Parathyroid adenoma (tissue), 2 donors: ENCODE results near the gene RAB6A.
"Not testable (repeated sequence)": the region's sequence is repeated elsewhere in the genome, so short reads cannot be mapped to it uniquely, and the experiment has no call there.

Source experiments
- H2AFZ ChIP-seq: fragments of 300-600 bp; sonication (generic); one replicate; pipeline ENCODE4 v1.7.0; 2017; ENCODE audit warnings: antibody characterized with exemption, mild to moderate bottlenecking
- H3K27ac ChIP-seq: fragments of 300-600 bp; sonication (generic); one replicate; pipeline ENCODE4 v1.7.0; 2017
- H3K27me3 ChIP-seq: fragments of 300-600 bp; sonication (generic); one replicate; pipeline ENCODE4 v1.7.0; 2017; ENCODE audit warnings: low read length; ENCODE audit not compliant: control insufficient read depth, insufficient read depth
- H3K36me3 ChIP-seq: fragments of 300-600 bp; sonication (generic); one replicate; pipeline ENCODE4 v1.7.0; 2017; ENCODE audit warnings: low read length; ENCODE audit not compliant: control insufficient read depth, insufficient read depth
- H3K4me1 ChIP-seq: fragments of 300-600 bp; sonication (generic); one replicate; pipeline ENCODE4 v1.7.0; 2017; ENCODE audit warnings: control low read depth
- H3K4me2 ChIP-seq: fragments of 300-600 bp; sonication (generic); one replicate; pipeline ENCODE4 v1.7.0; 2017; ENCODE audit warnings: low read length
- H3K4me3 ChIP-seq: fragments of 300-600 bp; sonication (generic); one replicate; pipeline ENCODE4 v1.7.0; 2017; ENCODE audit warnings: low read depth, low read length
- H3K79me2 ChIP-seq: fragments of 300-600 bp; sonication (generic); one replicate; pipeline ENCODE4 v1.7.0; 2017; ENCODE audit warnings: control low read depth
- H3K9ac ChIP-seq: fragments of 300-600 bp; sonication (generic); one replicate; pipeline ENCODE4 v1.7.0; 2017; ENCODE audit warnings: mild to moderate bottlenecking
- H3K9me3 ChIP-seq: fragments of 300-600 bp; sonication (generic); one replicate; pipeline ENCODE4 v1.7.0; 2017; ENCODE audit warnings: low read length; ENCODE audit not compliant: control insufficient read depth
- TF ChIP-seq, protein P1 (sequence below): fragments of 300-600 bp; sonication (generic); IDR thresholded peaks from one replicate; pipeline ENCODE4 v1.7.0; 2017; ENCODE audit warnings: antibody characterized with exemption, mild to moderate bottlenecking
- donor health status: primary hyperparathyroidism.

The RAB6A gene

DNA sequence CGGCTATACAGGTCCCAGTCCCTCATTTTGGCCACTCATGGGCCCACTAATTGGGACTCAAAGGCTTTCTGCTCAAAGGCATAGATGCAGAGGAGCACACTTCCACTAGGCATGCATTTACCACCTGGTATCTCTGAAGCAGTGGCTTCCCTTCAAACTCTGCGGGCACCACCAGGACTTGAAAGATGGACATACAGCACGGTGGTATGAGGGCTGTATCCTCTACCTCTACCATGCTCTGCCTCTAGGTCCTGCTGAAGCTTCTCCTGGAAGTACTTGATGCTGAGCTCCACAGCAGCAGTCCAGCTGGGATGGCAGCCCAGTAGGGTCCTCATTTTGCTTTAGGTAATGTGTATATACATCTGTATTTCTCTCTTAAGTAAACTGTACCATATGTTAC lies 49.9 kb downstream of the RAB6A start:
- H3K36me3 ChIP-seq, result no peaks in the 10 kb centered on the region
- no peaks in the 10 kb centered on the region for H3K27me3 ChIP-seq
- TF ChIP-seq, protein P1, sequence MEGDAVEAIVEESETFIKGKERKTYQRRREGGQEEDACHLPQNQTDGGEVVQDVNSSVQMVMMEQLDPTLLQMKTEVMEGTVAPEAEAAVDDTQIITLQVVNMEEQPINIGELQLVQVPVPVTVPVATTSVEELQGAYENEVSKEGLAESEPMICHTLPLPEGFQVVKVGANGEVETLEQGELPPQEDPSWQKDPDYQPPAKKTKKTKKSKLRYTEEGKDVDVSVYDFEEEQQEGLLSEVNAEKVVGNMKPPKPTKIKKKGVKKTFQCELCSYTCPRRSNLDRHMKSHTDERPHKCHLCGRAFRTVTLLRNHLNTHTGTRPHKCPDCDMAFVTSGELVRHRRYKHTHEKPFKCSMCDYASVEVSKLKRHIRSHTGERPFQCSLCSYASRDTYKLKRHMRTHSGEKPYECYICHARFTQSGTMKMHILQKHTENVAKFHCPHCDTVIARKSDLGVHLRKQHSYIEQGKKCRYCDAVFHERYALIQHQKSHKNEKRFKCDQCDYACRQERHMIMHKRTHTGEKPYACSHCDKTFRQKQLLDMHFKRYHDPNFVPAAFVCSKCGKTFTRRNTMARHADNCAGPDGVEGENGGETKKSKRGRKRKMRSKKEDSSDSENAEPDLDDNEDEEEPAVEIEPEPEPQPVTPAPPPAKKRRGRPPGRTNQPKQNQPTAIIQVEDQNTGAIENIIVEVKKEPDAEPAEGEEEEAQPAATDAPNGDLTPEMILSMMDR, result no peak
- no peak overlapping the region for H3K27ac ChIP-seq
- H3K4me3 ChIP-seq, result no peak overlapping the region
- H2AFZ ChIP-seq, result no peak overlapping the region
- H3K9me3 ChIP-seq, result no peaks in the 10 kb centered on the region
- H3K9ac ChIP-seq, result no peak overlapping the region
- peaks cover 3% of the 10 kb centered on the region for H3K79me2 ChIP-seq
- no peaks in the 10 kb centered on the region for H3K4me1 ChIP-seq
- no peak overlapping the region for H3K4me2 ChIP-seq

DNA sequence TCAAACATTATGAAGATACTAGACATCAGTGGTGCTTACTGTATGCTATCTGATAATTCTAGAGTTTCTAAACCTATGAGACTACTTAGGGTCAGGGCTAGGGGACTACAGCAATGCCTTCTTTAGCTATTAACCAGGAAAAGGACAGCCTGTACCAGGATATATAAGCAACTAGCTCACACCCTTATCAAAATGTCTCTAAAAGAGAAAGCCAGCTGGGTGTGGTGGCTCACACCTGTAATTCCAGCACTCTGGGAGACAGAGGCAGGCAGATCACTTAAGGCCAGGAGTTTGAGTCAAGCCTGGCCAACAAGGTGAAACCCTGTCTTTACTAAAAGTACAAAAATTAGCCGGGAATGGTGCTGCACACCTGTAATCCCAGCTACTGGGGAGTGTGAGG lies 55.8 kb downstream of the RAB6A start:
- Histone ChIP-seq H3K4me3 (no peak overlapping the region), H3K27ac (no peak overlapping the region)

DNA sequence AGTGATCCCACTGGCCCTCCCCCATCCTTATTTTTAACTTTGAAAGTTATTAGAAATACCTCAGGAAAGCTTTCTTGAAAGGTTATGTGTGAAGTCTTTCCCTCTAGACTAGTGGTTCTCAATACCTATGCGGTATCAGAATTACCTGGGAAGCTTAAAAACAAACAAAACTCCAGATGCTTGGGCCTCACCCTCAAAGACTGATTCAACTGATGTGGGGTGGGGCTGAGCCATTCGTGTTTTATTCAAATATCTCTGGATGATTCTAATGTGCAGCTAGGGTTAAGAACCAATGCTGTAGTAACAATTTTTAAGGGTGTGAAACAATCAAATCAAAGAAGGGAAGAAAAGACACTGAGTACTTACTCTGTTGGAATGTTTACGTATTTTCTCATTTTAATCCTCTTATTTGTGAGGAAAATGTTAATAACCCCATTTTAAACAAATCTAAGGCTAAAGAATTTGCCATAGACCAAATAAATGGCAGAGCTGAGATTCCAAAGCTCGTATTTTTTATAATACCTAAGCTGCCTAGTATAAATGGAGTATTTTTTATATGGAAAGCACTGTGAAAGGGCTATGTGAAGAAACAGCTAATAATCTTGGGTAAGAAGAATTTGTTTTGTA lies 66.9 kb downstream of the RAB6A start:
- Histone ChIP-seq H3K4me2 (no peak overlapping the region), H3K79me2 (no peaks in the 10 kb centered on the region), H3K4me1 (no peaks in the 10 kb centered on the region), H3K27me3 (no peaks in the 10 kb centered on the region), H3K9me3 (no peaks in the 10 kb centered on the region), H3K9ac (no peak overlapping the region), H2AFZ (no peak overlapping the region), H3K27ac (no peak overlapping the region), H3K4me3 (no peak overlapping the region), H3K36me3 (no peaks in the 10 kb centered on the region)
- TF ChIP-seq, protein P1, result no peak

More for the DNA sequence above, 55.8 kb downstream of the RAB6A start:
- Histone ChIP-seq H3K79me2 (no peaks in the 10 kb centered on the region), H3K27me3 (no peaks in the 10 kb centered on the region), H3K36me3 (no peaks in the 10 kb centered on the region), H3K4me1 (no peaks in the 10 kb centered on the region), H2AFZ (no peak overlapping the region), H3K4me2 (no peak overlapping the region), H3K9me3 (no peaks in the 10 kb centered on the region), H3K9ac (no peak overlapping the region)
- TF ChIP-seq, protein P1, result no peak

DNA sequence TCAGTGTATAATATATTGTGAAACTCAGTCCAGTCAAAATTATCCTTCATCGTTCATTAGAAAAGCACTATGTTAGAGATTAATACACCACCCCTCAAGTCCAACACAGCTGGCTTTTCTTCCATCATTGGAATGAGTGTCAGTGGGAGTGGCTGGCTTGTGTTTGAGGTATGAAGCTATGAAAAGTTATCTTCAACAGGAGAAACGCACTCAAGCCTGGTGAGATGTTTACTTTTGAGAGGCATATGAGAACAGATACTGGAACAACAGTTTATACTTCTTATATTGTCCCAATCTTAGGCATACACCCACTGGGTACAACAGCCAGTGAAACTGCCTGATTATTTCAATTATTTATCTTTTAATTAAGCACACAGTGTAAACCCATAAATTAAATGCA lies 80.2 kb downstream of the RAB6A start:
- Histone ChIP-seq H3K4me1 (no peaks in the 10 kb centered on the region), H3K4me3 (no peak overlapping the region), H3K9ac (no peak overlapping the region), H3K9me3 (no peaks in the 10 kb centered on the region), H3K4me2 (no peak overlapping the region), H3K79me2 (no peaks in the 10 kb centered on the region), H3K36me3 (no peaks in the 10 kb centered on the region), H3K27me3 (no peaks in the 10 kb centered on the region), H2AFZ (no peak overlapping the region), H3K27ac (no peak overlapping the region)
- TF ChIP-seq, protein P1, result no peak

DNA sequence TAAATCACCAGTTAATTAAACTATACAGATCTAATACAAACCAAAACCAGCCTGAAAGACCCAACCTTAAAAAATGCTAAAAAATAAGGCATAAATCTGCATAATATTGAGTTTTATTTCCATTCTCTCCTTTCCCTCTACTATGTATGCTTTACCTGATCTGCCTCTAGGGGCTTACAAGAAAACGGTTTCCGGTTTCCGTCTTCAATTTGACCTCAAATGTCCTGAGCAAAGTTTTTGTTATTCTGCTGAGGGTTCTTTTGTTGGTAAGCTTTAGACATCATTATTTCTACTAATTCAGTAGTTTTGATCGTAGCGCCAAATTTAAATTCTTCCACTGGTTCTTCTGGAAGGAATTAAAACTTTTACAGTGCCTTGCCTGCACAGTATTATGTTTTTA lies 84.3 kb downstream of the RAB6A start:
- not testable (repeated sequence) for H3K27me3 ChIP-seq, H3K4me1 ChIP-seq, H3K9me3 ChIP-seq, H3K4me2 ChIP-seq, H3K27ac ChIP-seq, H3K4me3 ChIP-seq, H3K9ac ChIP-seq, H2AFZ ChIP-seq, H3K36me3 ChIP-seq, H3K79me2 ChIP-seq
